HG02759 (cell line): ENCODE results near the gene FCSK.

Source experiments
- ATAC-seq: cut with Tn5 transposase; IDR thresholded peaks from one replicate; pipeline ENCODE4 v1.9.1; 2021; ENCODE audit warnings: mild to moderate bottlenecking, moderate library complexity; ENCODE audit not compliant: unreplicated experiment

Gene FCSK

DNA sequence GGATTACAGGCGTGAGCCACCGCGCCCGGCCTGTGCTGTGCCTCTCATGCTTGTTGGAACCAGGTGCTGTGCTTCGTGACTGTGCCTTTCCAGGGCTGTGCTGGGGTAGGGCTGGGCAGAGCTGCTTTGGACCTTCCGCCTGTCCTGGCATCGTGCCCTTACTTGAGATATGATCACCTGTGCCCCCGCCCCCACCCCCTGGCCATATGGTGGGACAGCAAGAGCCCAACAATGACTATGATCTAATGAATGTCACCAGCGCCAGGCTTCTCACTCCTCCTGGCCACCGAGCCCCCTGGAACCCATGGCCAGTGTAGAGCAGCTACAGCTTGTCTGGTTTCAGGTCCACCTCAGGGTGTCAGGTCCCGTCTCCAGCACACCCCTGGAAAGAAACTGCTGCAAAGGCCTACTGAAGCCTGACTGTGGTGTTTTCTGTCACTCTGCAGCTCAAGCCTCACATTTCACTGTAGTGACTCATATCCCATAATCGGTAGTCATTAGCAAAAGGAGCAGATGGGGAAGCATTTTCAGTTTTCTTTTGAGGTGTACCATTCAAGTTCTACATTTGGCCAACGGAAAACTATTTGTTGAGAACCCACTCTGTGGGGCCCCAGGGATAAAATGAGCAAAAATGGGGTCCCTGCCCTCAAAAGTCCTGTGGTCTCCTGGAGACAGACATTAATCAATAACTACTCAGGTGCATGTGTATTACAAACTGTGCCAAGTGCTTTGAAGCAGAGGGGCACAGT is 22.1 kb downstream of the FCSK start:
- peak; percentile 88 for ATAC-seq

DNA sequence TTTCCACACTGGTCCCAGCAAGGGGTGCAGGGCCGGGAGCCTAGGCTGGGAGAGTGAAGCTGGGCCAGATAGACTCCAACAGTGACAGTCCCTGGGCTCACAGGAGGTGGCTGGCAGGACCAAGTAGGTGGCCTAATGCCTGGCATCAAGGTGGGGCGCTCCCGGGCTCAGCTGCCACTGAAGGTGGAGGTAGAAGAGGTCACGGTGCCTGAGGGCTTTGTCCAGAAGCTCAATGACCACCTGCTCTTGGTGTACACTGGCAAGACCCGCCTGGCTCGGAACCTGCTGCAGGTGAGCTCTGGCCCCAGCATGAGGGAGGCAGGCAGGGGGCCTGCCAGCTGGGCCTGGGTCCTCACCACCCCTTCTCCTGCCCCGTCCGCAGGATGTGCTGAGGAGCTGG is 23.8 kb downstream of the FCSK start:
- ATAC-seq, result no peak

DNA sequence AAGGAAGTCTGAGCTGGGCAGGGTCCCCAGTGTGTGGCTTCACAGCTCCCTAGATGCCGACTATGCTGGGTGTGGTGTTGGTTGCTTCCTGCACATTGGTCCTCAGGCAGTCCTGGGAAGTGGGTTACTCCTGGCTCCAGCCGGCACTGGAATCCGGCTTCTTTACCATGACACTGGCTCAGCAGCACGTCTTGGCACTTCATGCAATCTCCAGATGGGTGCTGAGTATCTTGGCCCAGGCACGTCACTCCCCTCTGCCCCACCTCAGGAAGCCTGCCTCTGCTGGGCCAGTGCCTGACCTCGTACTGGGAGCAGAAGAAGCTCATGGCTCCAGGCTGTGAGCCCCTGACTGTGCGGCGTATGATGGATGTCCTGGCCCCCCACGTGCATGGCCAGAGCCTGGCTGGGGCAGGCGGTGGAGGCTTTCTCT is 24.5 kb downstream of the FCSK start:
- ATAC-seq, result no peak

DNA sequence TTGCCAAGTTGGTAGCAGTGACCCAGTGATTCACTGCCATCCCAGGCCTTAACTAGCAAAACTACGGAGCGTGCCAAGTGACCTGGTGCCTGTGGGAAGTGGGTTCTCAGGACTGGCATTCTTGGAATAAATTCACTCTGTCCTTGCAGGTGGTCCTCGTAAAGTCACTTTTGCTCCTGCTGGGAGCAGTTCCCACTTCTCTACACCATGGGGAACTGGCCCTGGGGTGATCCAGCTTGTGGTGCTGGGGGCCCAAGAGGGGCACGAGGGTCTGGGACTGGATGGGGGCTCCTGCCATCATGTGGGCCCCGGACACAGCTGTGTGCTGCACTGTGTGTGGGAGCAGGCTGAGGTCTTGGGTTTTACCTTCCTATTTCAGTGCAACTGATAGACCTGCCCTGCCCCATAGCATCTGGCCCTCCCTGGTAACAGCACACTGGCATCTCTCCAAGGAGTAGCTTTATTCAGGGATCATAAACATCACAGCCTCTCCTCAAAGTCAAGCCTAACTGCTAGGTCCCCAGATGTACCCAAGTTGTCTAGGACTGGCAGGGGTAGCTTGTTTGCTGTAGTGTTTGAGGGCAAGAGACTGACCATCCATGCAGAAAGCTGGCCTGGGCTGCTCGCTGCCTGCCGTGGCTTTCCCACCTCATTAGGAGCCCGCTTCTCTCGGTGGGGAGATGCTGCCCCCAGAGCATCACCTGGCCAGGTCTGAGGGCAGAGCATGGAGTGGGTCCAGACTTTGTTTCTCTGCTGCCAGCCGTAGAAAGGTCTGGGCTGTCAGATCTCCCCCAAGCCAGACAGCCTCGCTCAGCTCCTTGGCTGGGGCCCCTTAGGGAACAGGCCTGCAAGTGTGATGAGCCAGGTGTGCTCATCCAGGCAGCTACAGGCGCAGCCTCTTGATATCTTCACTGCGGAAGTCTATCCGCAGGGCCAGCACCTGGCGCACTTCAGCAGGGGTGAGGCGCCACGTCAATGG is 26.0 kb downstream of the FCSK start:
- no peak for ATAC-seq

DNA sequence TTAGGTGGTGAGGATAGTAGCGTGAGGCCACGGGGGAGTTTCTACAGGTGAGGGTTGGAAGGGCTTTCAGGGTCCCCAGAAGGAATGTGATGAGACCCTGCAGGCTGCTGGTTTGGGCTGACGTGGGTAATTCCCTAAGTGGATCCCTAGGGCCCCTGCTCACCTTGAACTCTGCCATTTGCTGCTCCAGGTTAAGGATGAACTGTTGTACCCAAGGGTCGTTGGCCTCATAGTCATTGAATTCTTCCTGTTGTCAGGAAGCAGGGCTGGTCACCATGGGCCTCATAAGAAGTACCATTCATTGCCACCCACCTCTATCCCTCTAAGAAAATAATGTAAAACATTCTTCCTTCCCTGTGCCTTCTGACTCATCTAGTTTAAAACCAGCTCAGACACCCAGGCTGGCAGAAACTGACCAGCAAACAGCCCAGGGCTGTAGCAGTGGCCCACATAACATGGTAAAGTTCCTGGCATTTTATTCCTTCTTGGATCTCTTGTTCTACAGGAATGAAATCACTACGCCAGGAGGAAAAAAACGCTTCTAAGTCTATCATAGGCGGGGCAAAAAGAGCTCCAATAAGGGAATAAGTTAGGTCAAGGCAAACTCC is 27.6 kb downstream of the FCSK start:
- ATAC-seq, result no peak

DNA sequence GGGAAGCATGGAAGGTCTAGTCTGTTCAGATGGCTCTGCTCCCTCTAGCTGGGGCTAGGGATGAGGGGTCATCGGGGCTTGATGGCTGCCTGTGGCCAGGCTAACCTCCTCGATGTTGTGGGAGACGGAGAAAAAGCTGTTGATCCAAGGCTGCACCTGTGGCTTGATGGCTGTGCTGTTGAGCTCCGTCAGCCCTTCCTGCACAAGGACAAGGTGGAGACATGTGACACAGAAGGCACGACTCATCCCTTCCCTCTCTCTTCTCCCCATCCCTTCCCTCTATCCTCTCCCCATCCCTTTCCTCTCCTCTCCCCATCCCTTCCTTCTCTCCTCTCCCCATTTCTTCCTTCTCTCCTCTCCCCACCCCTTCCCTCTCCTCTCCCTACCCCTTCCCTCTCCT is 28.2 kb downstream of the FCSK start:
- ATAC-seq, result no peak

DNA sequence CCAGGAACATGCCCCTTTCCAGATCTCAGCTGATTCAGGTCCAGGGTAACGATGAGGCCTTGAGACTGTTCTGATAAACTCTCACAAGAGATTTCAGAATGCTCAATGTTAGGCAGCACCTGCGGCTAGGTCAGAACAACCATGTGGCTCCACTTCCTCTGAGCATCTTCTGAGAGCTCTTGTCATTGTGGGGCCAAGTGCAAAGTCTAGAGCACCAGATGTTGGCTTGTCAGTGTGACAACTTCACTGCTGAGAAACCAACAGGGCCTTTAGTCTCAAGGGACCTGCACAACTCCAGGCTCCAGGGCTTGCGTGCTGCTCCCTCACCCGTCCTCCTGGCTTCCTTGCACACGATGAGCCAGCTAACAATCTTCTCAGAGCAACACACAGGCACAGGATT is 29.0 kb downstream of the FCSK start:
- peak; percentile 67 for ATAC-seq

DNA sequence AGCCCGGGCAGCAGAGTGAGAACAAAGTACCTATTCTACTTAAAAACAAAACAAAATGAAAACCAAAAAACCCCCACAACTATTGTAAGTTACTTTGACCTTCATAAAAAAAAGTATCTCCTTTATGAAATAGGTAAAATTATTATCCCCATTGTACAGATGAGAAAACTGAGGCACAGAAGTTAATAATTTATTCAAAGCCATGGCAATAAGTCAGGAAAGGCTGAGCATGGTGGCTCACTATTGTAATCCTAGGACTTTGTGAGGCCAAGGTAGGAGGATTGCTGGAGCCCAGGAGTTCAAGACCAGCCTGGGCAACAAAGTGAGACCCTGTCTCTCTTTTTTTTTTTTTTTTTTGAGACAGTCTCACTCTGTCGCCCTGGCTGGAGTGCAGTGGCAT is 30.5 kb downstream of the FCSK start:
- ATAC-seq, result no peak

DNA sequence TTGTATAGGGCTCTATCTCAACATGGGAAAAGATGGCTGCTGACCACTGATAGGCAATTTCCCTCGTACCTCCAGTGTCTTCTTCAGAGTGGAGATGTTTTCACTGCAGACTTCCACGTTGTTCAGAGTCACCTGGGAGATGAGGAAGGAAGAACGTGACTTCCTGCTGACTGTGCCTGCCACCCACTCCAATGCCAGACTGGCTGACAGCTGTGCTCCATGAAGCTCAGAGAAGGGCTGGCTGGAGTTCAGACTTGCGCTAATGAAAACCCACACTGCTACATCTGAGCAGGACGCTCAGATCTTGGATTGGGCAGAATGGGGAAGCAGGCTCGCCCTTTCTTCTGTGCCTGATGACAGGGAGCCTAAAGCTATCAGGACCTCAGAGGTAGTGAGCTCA is 35.9 kb downstream of the FCSK start:
- no peak for ATAC-seq

DNA sequence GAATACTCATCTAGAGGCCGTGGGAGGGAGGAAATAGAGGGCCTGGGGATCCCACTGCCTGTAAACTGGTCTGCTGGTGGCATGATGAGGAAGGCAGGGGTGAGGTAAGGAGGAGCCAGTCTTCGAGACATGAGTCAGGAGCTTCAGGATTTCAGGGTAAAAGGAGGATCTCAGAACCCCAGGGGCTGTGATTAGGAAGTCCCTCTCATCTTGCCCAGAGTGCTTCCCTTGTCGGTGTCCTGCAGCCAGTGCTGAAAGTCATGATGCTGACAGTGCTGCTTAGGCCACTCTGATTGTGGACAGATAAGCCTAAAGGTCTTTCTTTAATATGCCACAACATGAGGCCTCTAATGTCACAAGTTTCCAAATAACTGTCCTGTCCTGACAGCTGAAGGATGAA is 39.4 kb downstream of the FCSK start:
- ATAC-seq, result no peak

DNA sequence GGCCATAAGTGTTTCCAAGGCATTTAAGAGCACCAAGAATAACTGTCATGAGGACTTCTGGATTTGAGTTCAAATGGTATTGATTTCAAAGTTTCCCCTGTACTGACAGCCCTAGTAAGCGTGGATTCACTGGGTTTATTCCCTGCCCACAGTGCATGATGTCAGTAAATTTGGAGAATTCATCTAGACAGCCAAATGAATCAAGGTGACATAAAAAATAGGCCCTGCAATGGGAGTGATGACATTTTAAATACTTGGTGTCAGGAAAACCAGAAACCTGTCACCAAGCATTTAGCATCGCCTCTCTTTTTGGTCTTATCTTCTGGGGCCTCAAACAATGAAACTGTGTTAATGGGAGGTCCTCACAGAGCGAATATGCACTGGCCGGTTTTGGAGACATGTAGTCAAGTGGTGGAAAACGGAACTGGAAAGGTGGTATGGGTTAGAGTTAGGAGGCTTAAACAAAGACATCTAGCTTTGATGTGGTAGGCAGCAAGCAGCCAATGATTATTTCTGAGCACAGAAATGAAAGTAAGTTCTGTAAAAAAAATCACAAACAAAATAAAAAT is 39.9 kb downstream of the FCSK start:
- no peak for ATAC-seq

DNA sequence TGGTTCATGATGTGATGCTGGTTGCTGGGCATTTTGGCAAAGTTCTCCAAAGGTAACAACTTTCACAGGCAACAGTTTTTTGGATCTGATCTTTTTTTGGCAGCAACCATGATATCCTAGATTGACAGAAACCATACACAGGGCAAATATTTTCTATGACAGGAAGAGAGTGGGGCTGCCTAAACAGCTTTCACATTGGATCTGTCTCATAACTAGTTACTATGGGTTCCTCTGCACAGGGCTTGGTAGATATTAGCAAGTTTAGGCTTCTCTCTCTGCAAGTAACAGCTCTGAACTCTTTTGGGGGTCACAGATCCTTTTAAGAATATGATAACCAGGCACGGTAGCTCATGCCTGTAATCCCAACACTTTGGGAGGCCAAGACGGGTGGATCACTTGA is 40.4 kb downstream of the FCSK start:
- no peak for ATAC-seq

DNA sequence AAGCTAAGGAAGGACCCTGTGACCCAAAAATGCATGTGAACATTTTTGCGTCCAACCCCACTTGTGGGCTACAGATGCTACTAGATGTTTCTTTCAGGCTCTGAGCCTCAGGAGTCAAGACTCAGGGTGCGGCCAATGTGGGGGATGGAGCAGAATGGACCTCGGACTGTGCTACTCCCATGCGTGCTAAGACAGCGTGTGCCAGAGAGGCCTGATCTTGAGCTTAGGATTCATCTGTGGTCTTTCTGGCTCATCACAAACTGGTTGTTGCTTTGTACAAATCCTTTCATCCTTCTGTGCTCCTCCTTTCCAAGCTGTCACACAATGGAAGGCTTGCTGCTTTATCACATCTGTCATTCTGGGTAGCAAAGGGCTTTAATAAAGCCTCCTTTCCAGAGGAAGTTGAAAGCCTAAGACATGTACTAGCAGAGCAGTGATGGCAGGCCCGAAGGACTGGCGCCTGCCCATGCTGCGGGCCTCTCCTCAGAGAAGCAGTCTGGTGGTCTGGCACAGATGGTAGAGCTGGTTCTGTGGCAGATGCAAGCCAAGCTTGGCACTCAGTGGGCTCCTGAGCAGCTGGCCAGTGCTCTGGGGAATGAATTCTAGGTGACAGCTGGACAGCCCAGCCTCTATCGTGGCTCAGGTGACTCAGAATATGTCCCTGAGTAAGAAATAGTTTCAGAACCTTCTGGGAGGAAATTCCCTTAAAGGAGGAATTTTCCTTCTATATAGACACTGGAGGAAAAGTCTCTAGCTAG is 41.2 kb downstream of the FCSK start:
- ATAC-seq, result no peak

DNA sequence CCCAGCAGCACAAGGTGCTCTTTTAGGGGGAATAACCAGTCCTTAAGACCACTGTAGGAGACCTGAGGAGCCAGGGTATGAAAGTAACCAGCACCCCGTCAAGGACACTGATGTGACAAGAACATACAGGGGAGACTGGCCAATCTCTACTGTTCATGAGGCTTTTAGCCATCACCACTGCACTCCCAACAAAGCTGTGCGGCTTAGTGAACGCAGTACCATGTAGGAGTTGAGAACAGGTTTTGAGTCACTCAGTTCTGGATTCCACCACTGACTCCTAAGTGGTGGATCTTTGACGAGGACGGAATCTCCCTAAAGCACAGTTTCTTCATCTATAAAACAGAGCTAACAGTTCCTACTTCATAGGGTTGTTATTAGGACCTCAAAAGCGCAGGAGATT is 42.1 kb downstream of the FCSK start:
- ATAC-seq, result no peak

DNA sequence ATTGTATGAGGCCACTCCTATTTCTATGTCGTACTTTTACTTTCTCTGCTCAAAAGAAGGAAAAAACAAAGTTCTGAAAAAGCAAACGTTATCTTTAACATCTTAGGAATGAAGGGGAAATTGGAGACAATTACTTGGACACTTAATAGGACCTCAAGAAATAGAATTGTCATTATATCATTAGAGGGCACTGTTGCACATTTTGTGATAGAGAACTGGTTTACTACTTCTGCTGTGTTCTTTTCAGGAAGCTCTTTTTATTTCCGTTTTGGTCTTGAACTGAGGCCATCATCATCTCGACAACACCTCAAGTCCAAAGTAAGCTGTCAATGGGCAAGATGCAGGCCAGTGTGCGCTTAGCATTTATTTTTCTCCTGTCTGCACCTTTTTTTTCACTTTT is 54.4 kb downstream of the FCSK start:
- no peak for ATAC-seq

DNA sequence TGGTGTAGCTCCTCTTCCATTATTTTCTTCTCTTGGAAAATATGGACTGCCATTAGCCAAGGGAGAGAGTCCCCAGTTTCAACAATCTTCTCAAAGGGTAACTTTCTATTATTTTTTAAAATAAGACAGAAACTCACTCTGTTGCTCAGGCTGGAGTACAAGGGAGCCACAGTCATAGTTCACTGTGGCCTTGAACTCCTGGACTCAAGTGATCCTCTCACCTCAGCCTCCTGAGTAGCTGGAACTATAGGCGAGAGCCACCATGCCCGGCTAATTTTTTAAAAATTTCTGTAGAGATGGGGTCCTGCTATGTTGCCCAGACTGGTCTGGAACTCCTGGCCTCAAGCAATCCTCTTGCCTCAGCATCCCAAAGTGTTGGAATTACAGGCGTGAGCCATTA is 55.8 kb downstream of the FCSK start:
- no peak for ATAC-seq

DNA sequence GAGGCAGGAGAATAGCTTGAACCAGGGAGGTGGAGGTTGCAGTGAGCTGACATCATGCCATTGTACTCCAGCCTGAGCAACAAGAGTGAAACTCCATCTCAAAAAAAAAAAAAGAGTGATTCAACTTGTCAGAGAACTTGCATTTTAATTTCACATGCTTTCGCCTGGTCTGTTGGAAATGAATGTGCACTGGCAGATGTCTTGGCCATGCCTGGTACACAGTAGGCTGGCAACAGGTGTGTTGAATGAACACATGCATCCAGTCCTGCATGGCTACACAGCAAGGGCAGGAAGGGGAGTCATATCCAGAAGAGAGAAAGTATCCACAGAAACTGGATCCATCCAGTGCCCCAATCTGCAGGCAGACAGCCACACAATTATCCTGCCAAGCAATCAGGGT is 57.4 kb downstream of the FCSK start:
- no peak for ATAC-seq

DNA sequence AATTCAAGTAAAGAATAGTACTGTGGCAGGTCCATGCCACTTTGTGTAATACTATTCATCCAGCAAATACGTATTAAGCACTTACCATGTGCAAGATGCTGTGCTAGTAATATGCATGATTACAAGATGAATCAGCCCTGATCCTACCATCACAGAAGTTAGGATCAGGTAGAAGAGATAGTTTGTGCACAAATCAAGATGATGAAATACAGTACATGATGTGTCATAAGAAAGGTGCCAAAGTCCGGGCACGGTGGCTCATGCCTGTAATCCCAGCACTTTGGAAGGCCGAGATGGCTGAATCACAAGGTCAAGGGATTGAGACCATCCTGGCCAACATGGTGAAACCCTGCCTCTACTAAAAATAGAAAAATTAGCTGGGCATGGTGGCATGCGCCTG is 58.1 kb downstream of the FCSK start:
- no peak for ATAC-seq

DNA sequence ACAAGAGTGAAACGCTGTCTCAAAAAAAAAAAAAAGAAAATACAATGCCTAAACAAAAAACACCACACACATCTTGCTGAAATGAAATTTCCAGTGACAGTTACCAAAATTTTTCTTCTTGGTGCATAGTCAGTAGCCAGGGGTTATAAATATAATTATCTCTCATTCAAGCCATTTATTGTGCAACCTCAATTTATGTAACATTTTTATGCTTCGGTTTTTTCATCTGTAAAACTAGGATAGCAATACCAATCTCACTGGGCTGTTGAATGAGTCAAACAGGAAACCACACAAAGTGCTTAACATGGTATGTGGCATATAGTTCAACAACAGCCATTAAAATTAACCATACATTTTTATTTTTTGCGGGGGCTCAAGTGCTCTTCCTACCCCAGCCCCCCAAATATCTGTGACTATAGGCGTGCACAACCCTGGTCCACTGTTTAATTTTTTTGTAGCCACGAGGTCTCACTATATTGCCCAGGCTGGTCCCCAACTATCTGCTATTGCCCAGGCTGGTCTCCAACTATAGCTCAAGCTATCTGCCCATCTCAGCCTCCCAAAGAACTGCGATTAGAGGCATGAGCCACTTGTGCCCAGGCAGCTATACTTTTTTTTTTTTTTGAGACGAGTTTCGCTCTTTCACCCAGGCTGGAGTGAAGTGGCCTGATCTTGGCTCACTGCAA is 66.4 kb downstream of the FCSK start:
- no peak for ATAC-seq
